HG03066 (cell line): Measurements from ENCODE around the gene NTNG1.
"Not testable (repeated sequence)": the region's sequence is repeated elsewhere in the genome, so short reads cannot be mapped to it uniquely, and the experiment has no call there.

Experiments
- ATAC-seq: cut with Tn5 transposase; IDR thresholded peaks from one replicate; pipeline ENCODE4 v1.9.1; 2021; ENCODE audit warnings: low read depth; ENCODE audit not compliant: unreplicated experiment

The NTNG1 gene

DNA sequence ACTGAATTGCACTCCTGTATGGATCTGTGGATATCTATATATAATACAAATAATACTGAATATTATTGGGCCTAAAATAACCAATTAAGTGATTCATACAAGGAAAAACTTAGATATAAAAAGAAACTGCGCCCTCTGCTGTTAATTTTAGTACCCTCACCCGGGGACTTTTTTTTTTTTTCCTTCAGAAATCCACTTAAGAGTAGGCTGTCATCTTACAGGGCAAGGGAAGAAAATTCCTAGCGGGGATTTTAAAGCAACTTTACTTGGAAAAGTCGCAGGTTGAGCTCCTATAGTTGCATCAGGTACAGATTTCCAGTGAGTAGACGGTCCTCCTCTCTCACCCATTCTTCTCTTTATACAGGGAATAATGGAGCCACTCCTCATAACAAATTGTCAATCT lies 1.3 kb downstream of the NTNG1 start:
- no peak for ATAC-seq

- no peak for ATAC-seq
Observed at GRCh38 chr1:107142666-107143065, 1.8 kb downstream of the NTNG1 start.

DNA sequence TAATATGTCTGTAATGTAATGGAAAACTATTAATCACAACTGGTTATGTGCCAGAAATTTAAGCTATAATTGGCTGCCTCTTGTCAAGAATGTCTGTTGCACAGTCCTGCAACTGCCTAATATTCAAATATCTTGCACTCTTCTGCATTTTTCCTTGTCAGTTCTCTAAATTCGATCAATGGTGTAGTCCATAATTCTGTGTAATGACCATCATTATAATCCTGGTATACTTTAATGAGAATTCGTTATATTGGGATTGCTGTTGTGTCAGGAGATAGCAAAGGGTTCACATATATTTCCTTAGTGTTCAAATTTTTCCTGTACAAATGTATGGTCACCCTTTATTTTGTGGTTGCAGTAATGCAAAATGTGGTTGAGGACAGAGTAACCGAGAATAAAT lies 4.8 kb downstream of the NTNG1 start:
- no peak for ATAC-seq

DNA sequence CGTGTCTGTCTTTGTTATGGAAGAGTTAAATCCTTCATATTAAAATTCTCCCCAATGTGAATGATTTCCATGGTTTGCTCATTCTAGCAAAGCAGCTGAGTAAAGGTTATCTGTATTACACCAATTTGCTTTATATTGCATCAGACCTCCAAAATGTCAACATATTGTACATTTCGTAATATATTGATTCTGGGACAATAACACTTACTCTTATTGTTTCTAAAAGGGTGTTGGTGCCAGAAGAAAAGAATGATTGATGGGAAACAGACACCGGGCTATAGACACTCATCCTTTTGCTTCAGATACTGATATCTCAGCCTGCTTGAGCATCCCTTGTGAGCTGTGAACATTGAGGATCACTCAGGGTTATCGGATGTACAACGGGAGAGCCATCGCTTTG lies 7.0 kb downstream of the NTNG1 start:
- no peak for ATAC-seq

- ATAC-seq = no peak
Observed at GRCh38 chr1:107149946-107150345, 9.1 kb downstream of the NTNG1 start.

DNA sequence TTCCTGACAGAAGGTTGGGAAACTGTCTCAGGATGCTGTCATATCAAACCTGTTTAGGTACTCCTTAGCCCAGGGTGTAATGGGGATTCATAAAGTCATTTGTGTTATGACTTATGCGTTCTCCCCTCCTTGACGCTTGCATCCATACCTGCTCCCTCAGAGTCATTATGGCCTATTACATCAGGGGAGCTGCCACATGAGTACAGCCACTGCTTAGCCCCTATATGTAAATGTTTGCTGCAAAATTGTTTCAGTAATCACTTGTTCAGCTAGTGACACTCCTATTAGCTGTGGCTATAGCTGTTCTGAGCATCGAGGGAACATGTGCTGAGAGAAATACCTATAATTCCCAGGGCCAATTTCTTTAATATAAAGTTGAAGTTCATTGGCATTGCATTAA lies 10.5 kb downstream of the NTNG1 start:
- no peak for ATAC-seq

- ATAC-seq = no peak
Observed at GRCh38 chr1:107152395-107152794, 11.6 kb downstream of the NTNG1 start.

DNA sequence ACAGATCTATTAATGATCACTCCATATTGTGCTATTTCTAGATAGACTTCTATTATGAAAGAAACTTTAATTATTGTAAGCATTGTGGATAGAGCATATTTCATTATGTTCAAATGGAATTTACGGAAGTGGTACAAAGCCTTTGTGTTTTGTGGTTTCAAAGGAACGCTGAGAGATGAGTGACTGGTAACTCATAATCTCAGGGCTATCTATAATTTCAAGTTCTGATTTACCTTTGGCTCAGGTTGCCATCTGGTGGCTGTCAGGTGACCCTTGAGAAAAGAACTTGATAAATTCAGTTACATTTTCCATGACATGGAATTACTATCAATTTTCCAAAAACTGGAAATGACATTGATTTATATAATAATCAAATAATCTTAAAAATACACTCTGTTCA lies 12.2 kb downstream of the NTNG1 start:
- ATAC-seq = no peak

DNA sequence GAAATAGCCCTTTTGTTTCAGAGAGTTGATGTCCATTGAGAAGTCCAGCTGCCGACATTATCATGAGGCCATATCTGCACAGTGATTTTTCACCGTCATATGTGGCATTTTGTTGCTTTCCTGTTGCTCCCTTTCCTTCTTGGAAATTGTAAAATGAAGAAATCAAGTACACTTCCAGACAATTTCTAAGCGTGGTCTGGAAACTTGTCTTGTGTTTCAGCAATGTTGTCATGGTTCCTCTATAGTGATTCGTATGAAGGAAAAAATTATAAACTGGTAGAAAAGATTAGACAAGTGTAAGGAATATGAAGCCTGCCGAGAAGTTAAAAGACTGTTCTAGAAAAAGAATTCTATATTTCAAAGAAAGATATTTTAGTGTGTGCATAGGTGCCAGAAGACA lies 17.7 kb downstream of the NTNG1 start:
- no peak for ATAC-seq

- ATAC-seq = no peak
Observed at GRCh38 chr1:107158991-107159390, 18.2 kb downstream of the NTNG1 start.

- ATAC-seq = no peak
Observed at GRCh38 chr1:107162745-107163144, 21.9 kb downstream of the NTNG1 start.

DNA sequence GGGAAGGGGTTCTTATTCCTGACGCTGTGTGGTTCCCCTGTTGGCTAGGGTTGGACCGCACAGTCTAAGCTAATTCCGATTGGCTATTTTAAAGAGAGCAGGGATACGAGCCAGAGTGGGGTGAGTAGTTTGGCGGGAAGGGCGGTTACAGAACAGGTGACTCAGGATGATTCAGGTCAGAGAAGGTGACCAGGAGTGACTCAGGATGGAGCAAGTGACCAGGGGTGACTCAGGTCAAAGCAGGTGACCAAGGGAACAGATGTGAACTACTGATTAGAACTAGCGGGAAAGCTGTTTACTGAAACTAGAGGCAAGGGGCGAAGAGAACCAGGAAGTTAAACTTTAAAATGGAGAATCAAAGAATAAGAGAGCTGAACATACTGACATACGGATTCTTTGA lies 24.1 kb downstream of the NTNG1 start:
- not testable (repeated sequence) for ATAC-seq

DNA sequence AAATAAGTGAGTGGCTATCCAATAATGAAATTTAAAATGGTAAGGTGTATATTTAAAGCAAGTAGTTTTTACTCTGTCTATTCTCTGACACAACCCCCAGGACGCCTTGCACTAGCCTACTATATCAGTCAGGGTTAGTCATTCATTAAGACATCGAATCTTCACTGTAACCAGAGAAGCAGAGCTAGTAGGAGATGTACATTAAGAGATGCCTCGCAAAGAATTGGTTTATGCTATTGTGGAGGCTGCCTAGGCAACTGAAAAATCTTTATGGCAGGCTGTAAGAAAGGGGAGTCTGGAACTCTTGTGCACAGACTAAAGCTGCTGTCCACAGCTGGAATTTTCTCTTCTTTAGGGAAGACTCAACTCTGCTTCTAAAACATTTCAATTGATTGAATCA lies 28.8 kb downstream of the NTNG1 start:
- no peak for ATAC-seq

DNA sequence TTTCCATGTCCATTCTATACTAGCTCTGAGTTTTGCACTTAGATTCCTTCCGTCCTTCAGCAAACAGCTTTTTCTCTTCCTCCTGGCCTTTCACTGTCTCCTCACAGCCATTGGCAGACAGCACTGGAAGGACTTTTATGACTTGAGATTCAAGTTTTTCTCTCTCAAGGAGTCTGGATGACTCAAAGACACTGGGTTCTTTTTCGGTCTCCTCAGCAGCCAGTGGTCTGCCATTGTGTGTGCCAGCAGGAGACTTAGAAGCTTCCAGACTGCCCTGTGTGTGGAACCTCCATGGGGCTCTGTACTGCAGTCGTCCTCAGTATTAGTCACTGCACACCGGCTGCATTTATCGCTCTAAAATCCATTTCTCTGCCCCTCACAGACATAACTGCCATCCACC lies 30.5 kb downstream of the NTNG1 start:
- ATAC-seq = no peak

GRCh38 chr1:107172450-107173170 lies 31.8 kb downstream of the NTNG1 start:
- ATAC-seq = no peak

- no peak for ATAC-seq
Observed at GRCh38 chr1:107175102-107175909, 34.5 kb downstream of the NTNG1 start.

DNA sequence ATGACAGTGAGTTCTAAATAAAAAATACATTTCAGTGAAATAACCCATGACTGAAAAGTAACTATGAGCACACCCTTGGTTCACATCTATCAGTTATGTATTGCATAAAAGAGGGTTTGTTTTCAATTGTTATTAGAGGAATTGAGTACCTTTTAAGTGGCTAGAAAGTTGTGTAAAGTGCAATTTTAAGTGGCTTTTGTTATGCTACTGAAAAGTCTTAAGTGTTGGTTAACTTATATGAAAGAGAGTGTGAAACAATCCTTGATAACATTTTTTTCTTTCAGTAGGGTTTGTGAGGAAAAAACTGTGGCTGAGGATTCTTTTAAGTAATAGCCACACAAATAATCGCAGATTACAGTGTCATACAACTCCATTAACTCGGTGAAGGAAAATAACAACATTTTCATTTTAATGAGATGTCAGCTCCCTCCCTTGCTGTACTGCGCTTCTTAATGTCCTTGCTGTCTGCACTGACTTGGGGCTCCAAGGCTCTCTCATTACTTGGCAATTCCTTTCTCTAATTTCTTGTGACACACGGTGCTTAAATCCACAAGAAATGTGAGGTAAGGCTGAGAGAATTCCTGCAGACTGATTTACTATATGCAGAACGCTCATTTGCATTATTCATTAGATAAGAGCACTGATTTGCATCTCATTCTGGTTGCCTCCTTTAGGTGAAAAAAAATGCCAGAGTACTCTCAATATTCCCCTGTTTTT lies 40.6 kb downstream of the NTNG1 start:
- no peak for ATAC-seq

DNA sequence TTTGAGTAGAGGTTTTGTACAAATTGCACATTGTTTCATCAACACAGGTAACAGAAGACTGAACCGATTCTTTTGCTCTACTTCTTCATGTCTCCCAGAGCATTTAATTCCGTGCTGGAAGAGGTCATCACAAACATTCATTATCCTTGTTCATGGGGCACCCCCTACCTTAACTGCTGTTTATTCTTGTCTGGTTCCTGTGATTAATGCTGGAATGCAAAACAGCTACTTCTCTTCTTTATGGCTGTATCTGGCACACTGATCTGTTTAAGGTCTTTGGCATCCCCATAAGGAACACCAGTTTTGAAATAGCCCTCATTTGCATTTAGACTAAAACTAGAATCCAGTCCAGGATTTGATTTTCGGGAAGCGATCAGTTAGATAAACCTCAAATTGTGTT lies 42.2 kb downstream of the NTNG1 start:
- no peak for ATAC-seq

- no peak for ATAC-seq
Observed at GRCh38 chr1:107184888-107185287, 44.0 kb downstream of the NTNG1 start.

DNA sequence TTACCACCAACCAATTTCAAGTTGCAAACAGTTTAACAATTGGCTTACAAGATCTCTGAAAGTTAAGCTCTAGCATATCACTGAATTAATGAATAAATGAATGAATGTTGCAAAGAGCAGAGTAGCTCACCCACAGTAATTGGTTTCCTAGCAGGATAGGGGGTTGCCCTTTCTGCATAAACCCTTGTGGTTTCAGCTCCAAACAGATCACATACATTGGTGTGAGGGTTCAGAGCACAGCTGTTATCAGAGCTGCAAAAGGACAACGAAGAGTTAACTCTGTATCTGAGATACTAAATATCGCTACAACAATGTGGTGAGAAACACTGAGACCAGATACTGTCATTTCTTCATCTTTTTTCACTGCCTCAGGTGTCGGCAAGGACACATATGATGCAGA lies 46.6 kb downstream of the NTNG1 start:
- ATAC-seq = no peak

- no peak for ATAC-seq
Observed at GRCh38 chr1:107188160-107188559, 47.3 kb downstream of the NTNG1 start.

DNA sequence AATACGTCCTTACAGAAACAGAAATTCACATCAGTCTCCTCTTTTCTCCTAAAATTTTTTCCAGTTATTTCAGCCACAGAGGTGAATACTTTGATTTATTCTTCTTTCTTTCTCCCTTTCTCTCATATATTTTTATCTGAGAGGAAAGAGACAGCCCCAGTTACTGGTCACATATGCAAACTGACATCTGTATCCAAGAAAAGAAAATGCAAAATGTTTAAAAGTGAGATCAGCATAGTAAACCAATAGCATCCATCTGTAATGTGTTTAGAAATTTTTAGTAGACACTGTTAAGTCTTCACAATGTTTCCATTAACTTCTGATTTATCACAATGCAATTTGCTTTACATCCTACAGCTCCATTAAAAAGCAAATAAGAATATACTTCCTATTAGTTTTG lies 53.5 kb downstream of the NTNG1 start:
- no peak for ATAC-seq
